HG03460 (cell line): ENCODE data around the gene SELENOP.

Experiments used
- ATAC-seq: cut with Tn5 transposase; IDR thresholded peaks from one replicate; pipeline ENCODE4 v1.9.1; 2021; ENCODE audit not compliant: unreplicated experiment

The SELENOP gene

GRCh38 chr5:42798284-42799240, 13.1 kb downstream of the SELENOP start:
- no peak for ATAC-seq

DNA sequence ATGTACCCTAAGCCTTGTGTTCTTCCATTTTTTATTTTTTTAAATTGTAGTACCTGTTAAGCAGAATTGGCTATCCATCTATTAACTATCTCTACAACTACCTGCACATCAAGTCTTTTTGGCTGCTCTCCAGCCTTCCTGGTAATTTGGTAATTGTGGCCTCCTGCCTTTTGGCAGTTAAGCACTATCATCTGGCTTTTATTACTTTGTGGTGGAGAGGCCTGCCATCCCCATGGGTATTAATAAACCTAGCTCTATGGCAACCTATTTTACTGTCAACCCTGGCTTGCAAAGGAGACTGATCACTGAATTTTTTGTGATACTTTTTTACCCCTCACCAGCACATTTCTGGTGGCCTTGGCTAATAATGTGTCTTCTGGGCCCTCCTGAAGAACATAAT, 20.5 kb downstream of the SELENOP start:
- ATAC-seq = no peak

DNA sequence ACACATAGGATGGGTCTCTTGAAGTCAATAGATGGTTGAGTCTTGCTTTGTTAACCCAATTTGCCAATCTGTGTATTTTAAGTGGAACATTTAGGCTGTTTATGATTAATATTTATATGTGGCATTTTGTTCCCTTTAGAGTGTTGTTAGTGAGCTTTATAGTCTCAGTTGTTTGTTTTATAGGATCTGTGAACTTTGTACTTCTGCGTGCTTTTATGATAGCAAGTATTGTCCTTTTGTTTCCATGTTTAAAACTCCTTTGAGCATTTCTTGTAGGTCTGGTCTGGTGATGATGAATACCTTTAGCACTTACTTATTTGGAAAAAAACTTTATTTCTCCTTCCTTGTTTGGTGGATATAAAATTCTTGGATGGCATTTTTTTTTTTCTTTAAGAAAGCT, 23.8 kb downstream of the SELENOP start:
- ATAC-seq = no peak

- ATAC-seq = no peak
These were observed 24.6 kb downstream of the SELENOP start for GRCh38 chr5:42787073-42787472.

- ATAC-seq = no peak
These were observed 25.9 kb downstream of the SELENOP start for GRCh38 chr5:42785756-42786155.

- ATAC-seq = no peak
These were observed 27.6 kb downstream of the SELENOP start for GRCh38 chr5:42784132-42784531.

DNA sequence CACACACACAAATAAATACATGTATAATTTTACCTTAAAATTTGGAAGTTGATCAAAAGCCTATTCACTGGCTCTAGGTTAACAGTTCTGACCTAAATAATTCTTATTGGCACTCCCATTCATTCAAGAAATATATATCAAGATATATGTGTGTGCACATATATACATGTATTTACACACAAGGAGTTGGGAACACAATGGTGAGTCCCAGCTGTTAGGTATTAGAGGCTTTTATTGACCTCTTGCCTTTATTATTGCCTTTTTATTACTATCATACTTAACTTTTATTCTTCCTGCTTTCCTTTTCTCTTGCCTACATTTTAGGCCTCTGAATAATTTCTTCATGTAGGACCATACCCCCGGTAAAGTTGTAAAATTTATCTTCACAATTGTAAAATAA, 30.1 kb downstream of the SELENOP start:
- no peak for ATAC-seq

DNA sequence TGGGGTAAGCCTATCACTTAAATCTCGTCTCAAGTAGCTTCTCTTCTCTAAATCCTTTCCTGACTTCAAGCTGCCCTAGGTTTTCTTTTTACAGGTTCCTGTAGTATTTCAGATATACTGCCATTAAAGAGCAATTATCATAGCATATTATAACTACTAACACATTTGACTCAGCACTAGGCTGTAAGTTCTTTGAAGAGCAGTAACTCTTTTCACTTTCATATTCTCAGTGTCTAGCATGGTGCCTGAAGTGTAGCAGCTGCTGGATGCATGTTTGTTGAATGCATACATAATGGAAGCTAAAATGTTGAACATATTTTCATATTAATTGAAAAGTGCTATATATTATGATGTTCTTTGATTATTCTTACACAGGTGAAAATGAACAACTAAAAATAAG, 32.6 kb downstream of the SELENOP start:
- ATAC-seq = peak; percentile 76

DNA sequence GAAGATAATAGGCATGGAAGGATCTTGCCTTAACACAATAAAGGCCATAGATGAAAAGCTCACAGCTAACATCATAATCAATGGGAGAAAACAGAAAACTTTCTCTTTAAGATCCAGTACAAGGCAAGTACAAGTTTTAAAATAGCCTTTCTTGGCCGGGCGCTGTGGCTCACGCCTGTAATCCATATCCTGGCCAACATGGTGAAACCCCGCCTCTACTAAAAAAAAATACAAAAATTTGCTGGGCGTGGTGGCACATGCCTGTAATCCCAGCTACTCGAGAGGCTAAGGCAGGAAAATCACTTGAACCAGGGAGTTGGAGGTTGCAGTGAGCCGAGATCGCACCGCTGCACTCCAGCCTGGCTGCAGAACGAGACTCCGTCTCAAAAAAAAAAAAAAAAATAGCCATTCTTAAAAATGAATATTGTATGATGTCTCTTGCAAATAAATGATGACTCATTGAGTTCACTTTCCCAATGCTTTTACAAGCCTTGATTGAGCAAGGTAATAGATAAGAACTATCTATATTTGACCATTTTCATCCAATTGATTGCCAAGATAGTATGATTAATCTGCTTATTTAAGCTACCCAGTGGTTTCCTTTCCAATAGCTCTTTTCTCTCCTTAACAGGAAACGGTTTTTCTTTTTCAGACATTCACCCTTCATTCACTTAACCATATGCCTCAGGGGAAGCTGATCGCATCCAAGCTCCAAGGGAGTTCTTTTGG, 39.3 kb downstream of the SELENOP start:
- ATAC-seq = no peak

DNA sequence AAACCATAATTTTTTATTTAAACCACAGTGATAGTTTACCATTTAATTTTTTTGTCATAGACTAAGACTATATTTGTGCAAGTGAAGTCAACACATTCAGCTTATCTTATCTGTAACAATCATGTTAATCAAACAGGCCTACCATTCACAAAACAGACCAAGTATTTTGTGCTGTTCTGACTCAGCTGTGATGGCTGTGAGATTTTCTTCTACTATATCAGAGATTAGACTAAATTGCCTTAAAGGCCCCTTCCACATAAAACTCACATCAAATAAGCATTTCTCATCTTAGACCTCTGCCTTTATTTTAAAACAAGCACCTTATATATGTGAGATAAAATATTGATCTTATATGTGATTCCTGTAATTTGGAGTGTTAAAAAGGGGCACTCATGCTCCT, 41.7 kb downstream of the SELENOP start:
- no peak for ATAC-seq

- no peak for ATAC-seq
These were observed 43.6 kb downstream of the SELENOP start for GRCh38 chr5:42768106-42768504.

- no peak for ATAC-seq
These were observed 44.1 kb downstream of the SELENOP start for GRCh38 chr5:42767491-42768105.

DNA sequence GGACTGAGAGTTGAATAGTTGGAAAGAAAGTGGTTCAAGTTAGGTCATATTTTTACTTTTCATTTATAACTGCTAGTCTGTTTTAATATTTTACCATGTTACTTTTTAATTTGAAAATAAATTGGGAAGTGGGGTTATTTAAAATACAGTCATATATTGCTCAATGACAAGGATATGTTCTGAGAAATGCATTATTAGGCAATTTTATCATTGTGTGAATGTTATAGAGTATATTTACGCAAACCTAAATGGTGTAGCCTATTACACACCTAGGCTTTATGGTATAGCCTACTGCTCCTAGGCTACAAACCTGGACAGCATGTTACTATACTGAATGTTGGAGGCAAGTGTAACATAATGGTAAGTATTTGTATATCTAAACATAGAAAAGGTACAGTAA, 49.9 kb downstream of the SELENOP start:
- no peak for ATAC-seq

- ATAC-seq = no peak
These were observed 51.3 kb downstream of the SELENOP start for GRCh38 chr5:42760426-42760825.

- ATAC-seq = no peak
These were observed 52.2 kb downstream of the SELENOP start for GRCh38 chr5:42759456-42759855.

GRCh38 chr5:42756606-42757601, 54.8 kb downstream of the SELENOP start, which contains the start of gene CCDC152:
CCDC152 (plus strand) TSS chr5:42756818; CDS start chr5:42759122, 2,304 bp downstream.
- peak; percentile 91 for ATAC-seq

DNA sequence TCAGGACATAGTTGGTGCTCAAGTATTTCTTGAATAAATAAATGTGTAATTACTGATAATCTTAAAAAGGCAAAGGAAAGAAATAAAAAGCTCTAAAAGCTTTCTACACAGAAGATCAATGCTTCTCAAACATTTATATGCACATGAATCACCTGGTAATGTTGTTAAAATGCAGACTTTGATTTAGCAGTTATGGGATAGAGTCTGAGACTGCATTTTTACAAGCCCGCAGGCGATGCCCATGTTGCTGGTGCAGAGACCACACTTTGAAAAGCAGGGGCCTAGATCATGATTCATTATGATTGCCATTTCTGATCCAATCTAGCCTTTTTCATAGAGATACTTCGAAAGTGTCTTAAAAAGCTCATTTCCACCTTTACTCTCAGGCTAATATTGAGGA, 58.6 kb downstream of the SELENOP start:
- no peak for ATAC-seq

DNA sequence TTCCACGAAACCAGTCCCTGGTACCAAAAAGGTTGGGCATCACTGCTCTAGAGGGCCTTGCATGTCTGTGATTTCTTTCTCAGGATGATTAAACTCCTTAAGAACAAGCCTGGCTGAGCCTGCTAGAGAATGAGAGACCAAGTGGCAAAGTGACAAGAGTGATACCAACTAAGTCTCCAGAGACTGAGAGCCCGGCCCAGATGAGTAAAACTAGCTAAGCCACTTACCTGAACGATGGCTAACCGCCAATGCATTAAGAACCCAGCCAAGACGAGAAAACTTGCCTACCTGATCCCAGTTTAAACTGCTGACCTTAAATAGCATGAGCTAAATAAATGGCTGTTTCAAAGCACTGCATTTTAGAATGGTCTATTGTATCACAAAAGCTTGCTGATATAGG, 60.6 kb downstream of the SELENOP start:
- ATAC-seq = no peak

DNA sequence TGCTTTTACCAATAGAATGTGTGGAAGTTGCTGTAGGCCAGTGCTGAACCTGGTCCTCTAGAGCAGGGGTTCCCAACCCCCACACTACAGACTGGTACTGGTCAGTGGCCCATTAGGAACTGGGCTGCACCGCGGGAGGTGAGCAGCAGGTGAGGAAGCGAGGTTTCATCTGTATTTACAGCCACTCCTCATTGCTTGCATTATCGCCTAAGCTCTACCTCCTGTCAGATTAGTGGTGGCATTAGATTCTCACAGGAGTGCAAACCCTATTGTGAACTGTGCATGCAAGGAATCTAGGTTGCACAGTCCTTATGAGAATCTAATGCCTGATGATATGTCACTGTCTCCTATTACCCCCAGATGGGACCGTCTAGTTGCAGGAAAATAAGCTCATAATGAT, 61.2 kb downstream of the SELENOP start:
- no peak for ATAC-seq
